Fibroblast of lung (primary cell): ENCODE measurements around the gene IL18RAP.

ENCODE experiments used
- EZH2 ChIP-seq: IDR thresholded peaks from 2 replicates; pipeline ENCODE4 v1.5.1; 2012; ENCODE audit warnings: low read length, control low read depth, mild to moderate bottlenecking; ENCODE audit errors: missing control alignments
- TF ChIP-seq, protein P1 (sequence below), 2 donors: IDR thresholded peaks in 1 of 2; conservative IDR thresholded peaks in 1 of 2; 1 replicate in 1 of 2; 2 replicates in 1 of 2; pipeline ENCODE4 v1.5.1; 2011 to 2012; ENCODE audit warnings: low read length in 2 of 2, control low read depth in 1 of 2, inconsistent platforms in 1 of 2, low read depth in 1 of 2, mild to moderate bottlenecking in 1 of 2

DNA sequence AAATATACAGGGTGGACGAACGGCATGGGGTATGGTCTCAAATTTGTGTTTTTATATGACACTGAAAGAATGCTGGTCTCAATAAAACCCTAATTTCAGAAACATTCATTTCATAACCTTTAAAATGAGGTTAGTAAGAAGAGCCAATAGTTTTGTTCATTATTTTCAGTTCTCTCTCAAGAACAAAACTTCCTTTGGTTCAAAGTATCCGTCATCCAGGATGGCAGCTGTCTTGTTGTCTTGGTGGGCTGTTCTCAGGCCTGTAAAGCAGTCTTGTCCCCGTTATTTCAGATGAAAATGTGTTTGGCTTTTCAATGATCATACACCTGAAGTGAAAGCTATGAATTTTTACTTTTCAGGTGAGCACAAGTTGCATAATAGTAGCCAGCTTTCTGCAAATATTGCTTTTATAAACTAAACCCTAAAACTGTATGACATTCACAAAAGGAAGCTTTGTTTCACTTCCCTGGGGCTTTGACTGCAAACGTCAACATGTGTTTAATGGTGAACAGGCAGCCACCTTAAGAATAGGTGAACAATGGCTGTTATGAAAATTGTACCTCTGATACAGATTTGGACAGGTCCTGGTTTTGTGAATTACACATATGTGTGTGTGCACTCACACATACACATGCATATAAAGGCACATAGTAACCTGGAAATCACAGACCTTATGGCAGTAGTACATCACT, 2.6 kb downstream of the IL18RAP start:
- TF ChIP-seq, protein P1, sequence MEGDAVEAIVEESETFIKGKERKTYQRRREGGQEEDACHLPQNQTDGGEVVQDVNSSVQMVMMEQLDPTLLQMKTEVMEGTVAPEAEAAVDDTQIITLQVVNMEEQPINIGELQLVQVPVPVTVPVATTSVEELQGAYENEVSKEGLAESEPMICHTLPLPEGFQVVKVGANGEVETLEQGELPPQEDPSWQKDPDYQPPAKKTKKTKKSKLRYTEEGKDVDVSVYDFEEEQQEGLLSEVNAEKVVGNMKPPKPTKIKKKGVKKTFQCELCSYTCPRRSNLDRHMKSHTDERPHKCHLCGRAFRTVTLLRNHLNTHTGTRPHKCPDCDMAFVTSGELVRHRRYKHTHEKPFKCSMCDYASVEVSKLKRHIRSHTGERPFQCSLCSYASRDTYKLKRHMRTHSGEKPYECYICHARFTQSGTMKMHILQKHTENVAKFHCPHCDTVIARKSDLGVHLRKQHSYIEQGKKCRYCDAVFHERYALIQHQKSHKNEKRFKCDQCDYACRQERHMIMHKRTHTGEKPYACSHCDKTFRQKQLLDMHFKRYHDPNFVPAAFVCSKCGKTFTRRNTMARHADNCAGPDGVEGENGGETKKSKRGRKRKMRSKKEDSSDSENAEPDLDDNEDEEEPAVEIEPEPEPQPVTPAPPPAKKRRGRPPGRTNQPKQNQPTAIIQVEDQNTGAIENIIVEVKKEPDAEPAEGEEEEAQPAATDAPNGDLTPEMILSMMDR (conservative IDR thresholded peaks at IDR 0.05 in 1 of 2, IDR thresholded peaks at IDR 0.05 in 1 of 2; ENCODE audit: low read depth in 1 of 2, low read length in 2 of 2) = no peak
- no peak for TF ChIP-seq EZH2
